Ramos (cell line): ENCODE results near the gene BMP8B.
"Not testable (repeated sequence)": the region's sequence is repeated elsewhere in the genome, so short reads cannot be mapped to it uniquely, and the experiment has no call there.

Experiments used
- in situ Hi-C: fragments of 300-500 bp; cut with MboI; formaldehyde crosslinking; loops from one replicate; pipeline ENCODE4 v1.14.3; 2022; ENCODE audit warnings: low sequenced_read_pairs; ENCODE audit not compliant: unreplicated experiment

The BMP8B gene

DNA sequence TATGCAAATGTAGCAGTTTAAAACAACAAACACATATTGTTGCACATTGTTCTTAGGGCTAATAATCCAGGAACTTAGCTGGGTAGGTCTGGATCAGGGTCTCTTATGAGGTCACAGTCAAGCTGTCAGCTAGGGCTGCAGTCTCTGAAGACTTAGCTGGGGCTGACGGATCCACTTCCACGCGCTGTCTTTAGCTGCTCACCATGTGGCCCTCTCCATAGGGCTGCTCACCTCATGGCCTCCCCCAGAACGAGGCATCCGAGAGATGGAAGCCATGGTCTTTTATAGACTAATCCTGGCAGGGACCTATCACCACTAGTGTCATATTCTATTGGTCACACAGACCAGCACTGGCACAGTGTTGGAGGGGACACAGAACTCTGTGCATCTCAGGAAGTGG, 8.8 kb downstream of the BMP8B start:
- in situ Hi-C loops: no loop called here

DNA sequence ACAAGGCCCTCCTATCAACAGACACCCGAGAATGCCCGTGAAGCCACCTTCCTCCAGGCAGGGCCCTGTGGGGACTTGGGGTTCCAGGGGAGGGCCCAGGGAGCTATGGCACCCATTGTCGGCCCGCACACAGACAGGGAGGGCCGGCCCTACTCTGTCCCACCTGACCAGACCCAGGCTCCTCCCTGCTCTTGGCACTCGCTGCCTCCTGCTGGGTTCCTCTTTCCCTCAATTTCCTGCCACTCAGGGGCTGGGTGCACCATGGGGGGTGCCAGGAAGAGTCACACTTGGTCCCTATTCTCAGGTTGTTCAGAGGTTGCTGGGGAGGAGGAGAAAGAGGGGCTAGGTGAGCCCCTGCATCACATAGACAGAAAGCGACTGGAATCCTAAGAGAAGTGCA, 9.5 kb downstream of the BMP8B start:
- in situ Hi-C loops: no loop called here

DNA sequence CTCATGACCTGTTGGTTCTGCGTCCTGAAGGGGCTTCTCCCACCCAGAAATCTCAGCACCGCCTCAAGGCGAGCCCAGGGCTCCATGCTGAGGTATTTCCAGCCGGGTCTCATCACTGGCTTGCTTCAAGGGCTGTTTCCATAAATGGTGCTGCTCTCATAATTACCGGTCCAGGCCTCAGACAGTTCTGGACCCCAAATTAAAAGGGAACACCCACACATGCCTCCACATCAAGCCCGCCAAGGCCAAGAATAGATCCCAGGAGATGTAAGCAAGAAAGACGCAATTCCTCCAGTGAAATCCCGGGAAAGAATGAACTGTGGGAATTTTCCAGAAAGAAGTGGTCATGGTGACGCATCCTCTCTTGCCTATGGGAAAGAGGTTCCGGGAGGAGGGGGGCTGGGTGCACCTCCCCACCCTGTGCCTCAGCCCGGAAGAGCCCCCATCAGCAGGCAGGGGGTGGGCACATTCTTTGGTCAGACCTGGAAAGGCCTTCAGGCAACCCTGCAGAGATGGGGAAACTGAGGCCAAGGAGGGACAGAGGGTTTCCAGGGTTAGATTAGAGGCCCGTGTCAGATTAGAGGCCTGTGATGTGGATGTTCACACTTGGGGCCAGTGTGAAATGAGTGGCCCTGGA, 10.1 kb downstream of the BMP8B start:
- in situ Hi-C loops: not testable (repeated sequence)

DNA sequence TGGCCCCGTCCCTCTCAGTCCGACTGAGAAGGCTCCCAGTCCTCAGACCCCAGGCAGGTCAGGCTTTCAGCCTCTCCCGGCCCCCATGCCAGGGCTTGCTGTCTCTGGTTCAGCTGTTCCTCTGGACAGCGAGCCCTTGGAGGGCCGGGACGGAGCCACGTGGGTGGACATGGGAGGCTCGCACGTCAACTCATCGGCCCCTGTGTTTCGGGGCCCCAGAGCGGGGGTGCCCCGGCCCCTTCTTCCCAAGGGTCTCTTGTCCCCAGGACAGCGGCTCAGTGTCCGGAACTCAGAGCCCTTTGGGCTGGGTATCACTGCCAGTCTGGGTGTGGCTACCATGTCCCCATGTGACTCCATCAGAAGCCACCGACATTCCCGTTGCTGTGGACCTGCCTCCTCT, 10.8 kb downstream of the BMP8B start:
- in situ Hi-C loops: not testable (repeated sequence)

DNA sequence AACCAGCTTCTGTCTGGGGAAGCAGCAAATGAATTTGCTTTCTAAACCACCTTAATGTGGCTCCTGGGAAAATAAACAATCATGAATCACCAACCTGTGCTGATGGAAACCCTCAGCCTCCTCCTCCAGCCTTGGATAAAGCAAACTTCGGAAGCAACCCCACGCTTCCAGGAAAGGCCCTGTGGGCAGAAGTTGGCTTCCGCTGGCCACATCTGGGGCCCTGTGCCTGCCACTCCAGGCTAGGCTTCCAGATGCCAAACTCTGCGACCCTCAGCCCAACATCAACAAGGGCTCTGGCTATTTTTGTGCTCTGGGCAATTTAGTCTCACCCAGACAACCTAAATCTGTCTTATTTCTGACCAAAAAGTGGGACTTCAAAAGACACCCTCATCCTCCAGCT, 11.4 kb downstream of the BMP8B start:
- in situ Hi-C loops: no loop called here

DNA sequence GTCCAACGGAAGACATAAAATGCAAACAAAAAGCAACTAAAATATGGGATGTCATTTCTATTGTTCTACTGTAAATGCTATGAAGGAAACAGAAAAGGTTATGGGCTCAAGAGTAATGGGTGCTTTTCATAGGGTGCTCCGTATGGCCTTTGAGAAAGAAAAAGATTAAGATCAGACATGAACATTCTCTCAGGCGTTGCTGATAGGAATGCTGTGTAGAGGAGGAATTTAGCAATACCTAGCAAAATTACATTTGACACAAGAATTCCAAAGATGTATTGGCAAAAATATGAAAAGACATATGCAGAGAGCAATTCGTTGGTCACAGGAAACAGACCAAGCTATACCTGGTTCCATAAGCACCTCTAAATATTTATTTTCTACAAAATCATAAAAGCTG, 11.8 kb downstream of the BMP8B start:
- in situ Hi-C loops: no loop called here

DNA sequence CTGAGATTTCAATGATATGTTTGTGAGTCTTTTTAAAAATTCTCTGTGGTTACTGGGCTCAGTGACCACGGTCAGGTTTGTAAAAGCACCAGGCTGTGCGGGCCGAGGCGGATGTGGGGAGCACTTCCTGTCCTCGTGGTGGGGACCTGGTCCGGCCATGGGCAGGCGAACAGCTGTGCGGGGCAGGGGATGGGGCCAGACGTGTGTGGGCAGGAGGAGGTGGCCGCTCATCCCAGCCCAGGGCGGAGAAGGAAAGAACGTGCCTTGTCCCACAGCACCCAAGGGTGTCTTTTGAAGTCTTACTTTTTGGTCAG, 12.3 kb downstream of the BMP8B start:
- in situ Hi-C loops: no loop called here

DNA sequence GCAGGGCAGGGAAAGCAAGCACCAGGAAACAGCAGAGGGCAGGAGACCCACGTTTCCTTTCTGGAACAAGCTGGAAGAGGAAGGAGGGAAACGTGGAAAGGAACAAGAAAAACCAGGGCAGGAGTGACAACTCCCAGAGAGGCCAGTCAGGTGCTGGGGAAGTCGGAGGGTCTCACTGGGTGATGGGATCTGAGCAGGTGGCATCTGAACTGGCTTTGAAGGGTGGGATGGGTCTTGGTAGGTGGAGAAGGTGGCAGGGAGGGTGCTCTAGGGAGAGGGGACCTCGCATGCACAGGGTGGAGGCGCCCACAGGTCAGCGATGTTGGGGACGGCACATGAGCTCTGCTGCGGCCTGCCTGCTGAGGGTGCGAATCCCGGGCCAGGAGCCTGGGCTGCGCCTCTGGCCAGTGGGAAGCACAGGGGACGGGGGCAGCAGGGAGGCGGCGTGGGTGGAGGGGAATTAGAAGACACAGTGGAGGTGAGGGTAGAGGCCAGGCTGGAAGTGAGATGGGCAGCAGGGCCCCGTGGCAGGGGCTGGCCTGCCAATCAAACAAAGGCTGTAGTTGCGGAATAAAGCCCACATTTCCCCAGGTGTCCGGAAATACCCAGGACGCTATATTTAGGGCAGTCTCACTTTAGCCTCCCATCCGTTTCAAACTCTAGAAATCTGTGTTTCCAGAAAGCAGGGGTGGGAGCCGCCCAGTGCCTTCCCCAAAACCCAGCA, 12.8 kb downstream of the BMP8B start:
- in situ Hi-C loops: not testable (repeated sequence)

DNA sequence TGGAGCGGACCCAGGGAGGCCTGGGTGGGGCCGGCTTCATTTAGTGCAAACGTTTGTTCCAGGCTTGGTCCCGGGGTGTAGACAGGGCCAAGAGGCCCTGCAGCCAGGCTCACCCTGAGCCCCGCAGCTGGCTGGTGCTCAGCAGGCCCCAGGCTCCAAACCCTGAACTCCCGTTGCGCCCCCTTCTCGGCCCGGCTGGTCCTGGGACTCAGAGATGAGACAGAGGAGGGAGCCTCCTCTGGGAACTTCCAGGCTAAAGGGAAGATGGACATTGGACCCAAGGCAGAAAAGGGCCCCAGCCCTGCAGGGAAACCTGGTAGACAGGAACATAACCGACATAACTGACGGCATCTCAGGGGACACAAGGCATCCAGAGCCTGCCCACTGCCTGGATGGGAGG, 13.5 kb downstream of the BMP8B start:
- in situ Hi-C loops: not testable (repeated sequence)

DNA sequence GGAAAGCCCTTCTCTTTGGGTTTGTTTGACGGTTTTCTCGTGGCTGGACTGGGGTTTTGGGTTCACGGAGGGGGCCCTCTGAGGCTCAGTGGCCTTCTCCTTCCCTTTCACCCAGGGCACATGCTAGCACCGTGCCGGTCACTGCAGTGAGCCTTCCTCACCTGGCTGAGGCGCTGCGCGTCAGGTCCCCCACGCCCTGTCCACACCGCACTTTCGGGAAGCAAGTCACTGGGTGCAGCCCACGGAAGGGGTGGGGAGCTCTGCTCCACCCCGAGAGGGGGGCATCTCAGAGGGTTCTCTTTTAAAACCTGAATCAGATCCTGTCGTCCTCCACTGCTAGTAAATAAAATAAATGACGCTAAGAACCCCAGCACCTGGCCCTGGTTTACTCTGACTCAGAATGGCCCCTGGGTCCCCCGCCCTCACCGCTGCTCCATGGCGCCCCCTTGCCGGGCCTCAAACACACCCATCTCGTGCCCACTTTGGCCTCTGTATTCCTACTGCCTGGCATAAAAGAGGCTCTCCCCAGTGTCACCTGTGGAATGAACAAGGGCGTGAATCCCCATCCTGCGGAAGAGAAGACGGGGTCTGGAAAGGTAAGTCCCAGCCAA, 15.2 kb downstream of the BMP8B start:
- in situ Hi-C loops: not testable (repeated sequence)

DNA sequence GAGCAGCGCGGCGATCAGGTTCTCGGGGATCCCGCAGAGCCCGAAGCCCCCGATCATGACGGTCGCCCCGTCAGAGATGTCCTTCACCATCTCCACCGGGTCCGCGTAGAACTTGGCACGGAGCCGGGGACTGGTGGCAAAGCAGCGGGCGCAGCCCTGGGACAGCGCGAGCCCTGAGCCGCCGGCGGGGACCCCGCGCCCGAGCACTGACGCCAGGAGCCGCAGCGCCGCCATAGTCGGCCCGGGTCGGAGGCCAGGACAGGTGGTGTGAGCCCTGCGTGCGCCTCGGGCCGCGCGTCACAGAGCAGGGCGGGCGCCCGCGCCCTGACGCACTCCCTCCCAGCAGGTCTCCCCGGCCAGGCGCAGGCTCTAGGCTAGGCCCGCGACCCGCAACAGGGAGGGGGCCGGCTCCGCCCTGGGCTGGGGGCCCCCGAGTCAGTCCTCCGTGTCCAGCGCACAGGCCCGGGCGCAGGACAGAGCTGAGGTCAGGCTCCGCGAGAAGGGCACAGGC, 17.6 kb downstream of the BMP8B start, which contains the start of gene OXCT2:
OXCT2 (minus strand) TSS at position 327 of the 511 bp plus-strand sequence; CDS start at position 234, 93 bp downstream.
- in situ Hi-C loops: not testable (repeated sequence)

DNA sequence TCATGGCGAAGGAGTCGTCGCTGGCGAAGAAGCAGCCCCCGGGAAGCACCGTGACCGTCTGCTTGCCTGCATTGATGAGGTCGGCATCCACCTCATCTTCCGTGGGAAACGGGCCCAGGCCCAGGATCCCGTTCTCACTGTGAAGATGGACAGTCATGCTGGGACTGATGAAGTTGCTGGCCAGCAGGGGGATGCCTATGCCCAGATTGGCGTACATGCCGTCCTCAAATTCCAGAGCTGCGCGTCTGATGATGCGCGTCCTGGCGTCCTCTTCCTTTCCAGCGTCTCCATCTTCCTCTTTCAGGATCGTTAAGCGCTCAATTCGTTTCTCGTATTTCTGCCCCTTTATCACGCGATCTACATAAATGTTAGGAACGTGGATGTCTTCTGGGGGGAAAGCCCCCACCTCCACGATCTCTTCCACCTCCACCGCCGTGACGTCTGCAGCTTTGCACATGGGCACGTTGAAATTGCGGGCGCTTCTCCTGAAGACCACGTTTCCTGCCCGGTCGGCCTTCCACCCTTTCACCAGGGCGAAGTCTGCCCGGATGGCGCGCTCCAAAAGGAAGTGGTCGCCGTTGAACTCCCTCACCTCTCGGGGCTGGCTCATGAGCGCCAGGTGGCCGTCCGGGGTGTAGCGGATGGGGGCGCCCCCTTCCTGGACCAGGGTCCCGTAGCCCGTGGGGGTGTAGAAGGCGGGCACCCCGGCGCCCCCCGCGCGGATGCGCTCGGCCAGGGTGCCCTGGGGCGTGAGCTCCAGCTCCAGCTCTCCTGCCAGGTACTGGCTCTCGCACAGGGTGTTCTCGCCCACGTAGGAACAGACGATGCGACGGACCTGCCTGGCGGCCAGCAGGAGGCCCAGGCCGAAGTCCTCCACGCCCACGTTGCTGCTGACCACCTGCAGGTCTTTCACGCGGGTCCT, 18.3 kb downstream of the BMP8B start:
- in situ Hi-C loops: not testable (repeated sequence)

DNA sequence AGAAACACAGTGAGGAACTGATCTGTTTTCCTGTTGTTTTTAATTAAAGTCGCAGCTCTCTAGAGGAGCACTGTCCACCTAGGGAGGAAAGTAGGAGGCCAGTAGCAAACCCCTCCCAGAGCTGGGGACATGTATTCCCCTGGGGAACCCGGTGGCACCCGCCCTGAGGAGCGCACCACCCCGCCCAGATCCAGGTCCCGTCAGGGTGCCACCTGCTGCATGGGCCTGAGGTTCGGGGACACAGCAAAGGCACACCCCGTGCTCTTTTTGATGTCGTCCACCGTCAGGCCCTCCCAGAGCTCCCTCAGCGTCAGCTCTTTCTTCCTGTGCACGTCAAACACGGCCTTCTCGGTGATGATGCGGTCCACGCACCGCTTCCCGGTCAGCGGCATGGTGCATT, 19.2 kb downstream of the BMP8B start:
- in situ Hi-C loops: not testable (repeated sequence)

DNA sequence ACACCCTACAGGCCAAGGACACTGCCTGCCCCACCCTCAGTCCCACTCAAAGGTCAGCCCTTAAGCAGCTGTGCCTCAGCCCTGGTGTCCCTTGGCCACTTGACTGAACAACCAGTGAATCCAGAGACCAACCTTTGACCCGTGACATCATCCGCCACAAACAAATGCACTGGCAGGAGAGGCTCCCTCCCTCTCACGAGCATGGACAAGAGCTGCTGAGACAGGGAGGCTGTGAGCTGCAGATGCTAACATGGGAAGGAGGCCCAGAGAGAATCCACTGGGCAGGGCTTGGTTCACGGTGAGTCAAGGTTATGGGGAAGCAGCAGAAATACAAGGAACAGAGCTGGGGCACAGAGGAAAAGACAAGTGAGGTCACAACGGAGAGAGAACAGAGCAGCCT, 22.2 kb downstream of the BMP8B start:
- in situ Hi-C loops: not testable (repeated sequence)

DNA sequence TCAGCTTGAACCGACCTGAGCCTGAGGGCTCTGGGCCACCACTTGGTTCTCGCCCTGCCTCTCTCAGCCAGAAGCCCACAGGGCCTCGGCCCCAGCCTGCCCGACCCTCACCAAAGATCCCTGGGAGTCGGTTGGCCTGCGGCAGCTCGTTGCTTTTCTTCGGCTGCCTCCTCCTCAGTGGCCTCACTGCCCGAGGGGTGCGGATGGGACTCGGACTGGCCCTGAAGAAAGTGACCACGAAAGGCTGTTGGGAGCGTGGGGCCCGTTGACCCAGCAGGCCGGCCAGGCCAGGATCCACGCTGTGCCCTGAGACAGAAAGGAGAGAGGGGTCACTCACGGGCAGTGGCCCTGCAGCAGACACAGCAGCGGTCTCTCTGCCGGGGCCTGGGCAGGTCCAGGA, 24.2 kb downstream of the BMP8B start:
- in situ Hi-C loops: not testable (repeated sequence)

DNA sequence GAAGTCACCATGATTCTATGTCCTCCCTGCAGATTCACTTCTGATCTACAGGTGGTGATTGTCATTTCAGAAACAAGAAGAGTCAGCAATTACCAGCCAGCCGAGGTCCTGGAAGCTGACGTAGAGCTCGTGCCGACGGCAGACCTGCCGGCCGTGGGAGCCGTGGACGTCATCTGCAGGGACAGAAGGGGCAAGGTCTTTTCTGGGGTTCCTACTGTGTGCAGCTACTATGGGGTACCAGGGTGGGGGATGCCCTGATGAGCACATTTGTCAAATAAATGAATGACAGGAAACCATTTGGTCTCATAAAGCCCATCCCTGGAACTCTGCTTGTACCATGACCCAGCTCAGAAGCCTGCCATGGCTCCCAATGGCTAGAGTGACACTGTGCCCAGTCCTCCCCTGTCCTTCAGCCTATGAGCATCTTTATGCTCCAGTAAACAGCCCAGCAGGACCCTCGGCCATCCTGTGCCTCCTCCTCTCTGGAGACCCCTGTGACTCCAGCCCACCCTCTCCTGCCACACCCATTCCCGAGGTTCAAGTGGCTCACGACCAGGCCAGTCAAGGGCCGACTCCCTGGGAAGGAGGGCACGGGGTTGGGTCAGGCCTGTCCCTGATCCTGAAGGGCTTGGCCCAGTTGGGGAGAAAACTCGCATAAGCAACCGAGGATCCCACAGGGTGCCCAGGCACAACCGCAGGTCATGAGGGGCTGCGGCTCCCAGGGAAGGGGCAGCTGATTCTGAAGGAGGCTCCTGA, 24.9 kb downstream of the BMP8B start:
- in situ Hi-C loops: not testable (repeated sequence)

DNA sequence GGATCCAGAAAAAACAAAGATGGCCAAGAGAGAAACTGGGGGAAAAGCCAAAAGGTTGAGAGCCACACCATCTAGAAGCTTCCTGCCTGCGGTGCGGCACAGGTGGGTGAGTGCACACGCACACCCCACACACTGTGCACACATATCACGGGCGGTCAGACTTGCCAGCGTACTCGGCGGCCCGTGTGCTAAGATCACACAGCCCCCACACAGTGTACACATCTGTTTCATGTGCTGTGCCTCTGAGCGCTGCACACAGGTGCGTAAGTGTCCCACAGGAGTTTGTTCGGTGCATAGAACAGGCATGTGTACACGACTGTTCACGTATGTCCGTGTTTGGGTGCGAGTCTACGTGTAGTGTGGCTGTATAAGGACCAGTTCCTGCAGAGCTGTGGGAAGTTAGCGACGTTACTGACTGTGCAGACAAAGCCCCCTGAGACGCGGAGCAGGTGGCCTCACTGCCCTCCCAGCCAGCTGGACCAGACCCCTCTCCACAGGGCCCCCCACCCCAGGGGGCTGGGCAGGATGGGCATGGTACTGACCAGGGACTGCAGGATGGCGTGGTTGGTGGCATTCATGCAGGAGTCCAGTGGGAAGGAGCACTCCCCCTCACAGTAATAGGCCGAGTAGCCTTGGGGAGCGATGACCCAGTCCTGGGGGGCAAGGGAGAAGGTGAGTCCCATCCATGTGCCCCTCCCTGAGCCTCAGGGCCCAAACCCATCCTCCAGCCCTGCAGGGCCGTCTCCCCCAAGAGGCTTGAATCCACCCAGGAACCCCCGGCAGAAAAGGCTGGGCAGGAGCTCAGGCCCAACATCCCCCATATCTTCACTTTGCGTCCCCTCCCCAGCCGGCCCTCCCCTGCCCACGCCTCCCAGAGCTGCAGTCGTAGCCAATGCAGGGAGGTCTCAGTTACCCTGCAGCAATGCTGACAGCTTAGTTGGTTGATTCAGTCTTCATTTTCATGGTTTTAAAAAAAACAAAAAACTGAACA, 25.8 kb downstream of the BMP8B start:
- in situ Hi-C loops: no loop called here

DNA sequence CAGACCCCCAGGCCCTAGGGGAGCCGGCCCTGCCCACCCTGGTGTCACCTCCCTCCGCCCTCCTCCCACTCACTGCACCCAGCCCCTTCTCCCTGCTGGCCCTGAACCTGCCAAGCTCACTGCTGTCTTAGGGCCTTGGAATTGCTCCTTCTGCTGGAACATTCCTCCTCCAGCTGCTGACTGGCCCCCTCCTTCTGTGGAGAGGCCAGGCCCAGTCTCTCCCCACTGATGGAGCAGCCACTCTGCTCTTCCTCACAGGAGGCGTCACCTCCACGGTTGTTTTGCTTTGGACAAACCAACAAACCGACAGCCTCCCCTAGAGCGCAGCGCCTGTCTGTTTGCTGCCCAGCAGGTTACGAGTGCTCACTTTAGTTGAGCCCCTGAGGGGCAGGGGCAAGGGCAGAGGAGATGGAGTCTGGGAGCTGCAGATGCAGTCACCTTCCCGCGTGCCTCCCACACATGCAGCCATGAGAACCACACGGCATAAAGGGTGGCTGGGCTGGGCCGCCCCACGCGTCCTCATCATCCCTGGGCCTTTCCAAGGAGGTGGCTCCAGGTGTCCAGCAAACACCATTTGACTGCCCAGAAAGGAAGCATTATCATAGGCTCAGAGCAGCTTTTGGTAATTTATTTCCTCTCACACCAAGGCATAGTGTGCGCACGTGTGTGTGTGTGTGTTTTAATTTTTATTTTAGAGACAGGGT, 27.0 kb downstream of the BMP8B start:
- in situ Hi-C loops: no loop called here
